Heart left ventricle (tissue), 13 donors: ENCODE measurements around the gene TENT5C.

Experiments
- CTCF ChIP-seq, 12 donors: fragments of 200-600 bp; sonication (generic) in 4 of 12; IDR thresholded peaks; one replicate each; pipeline versions ENCODE4 v1.5.0 to v1.8.0; 2018 to 2022; ENCODE audit warnings: antibody characterized with exemption in 12 of 12, mild to moderate bottlenecking in 5 of 12
- POLR2A ChIP-seq, 2 donors: fragments of 450-650 bp; IDR thresholded peaks; one replicate each; pipeline ENCODE4 v1.6.1; 2017; ENCODE audit warnings: antibody characterized with exemption in 2 of 2, mild to moderate bottlenecking in 2 of 2, moderate library complexity in 2 of 2
- donor health status: ischemic (EF 13 %, LVEDD 7.1; RV severe dilation, severe dysfunction).
- donor health status: DM: no; HTN: yes; CAD: no.
- donor health status: DM: no; HTN: no; CAD: no.
- donor health status: ischemic (EF 25% LVEDD 6.9; RV normal size, moderate dysfunction).
- donor health status: ischemic (EF 25% LVEDD 5.7; RV mildly dilated, moderate dysfunction).
- donor health status: ischemic (EF 35%, LVEDD 5.7; RV mildly dilated, moderate dysfunction).
- donor health status: nonischemic (EF 11% LVEDD 7.7; RV severe dilation, severe dysfunction).
- donor health status: DM: yes; HTN: yes; CAD: no.
- donor health status: PGD.
- donor health status: ischemic (EF 29% LVEDD 5.4; RV normal size, mild dysfunction).
- donor health status: nonischemic (EF 23%, LVEDD 6.1; RV moderate dilation, normal function).

- TF ChIP-seq POLR2A (IDR thresholded peaks at IDR 0.05) (no peak), CTCF (IDR thresholded peaks at IDR 0.05) (no peak)
Observed at GRCh38 chr1:117586747-117587498, 18.9 kb upstream of the TENT5C start.
